Measurements from ENCODE around the gene GSG1L.
"Not testable (repeated sequence)": the region's sequence is repeated elsewhere in the genome, so short reads cannot be mapped to it uniquely, and the experiment has no call there.

GSG1L gene

DNA sequence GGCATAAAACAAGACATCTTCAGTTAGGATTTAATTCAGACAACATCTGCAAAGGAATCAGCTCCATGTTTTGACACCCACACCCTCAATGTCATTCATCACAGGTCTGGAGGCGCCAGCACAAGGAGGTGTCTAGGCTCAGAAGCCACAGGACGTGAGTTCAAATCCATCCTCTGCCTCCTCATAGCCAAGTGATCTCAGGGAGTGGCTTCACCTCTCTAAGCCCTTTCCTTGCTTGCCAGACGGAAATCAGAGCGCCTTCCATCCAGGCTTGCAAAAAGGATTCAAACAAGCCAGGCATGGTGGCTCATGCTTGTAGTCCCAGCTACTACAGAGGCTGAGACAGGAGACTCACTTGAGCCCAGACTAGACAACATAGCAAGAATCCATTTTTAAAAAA is 84.6 kb downstream of the GSG1L start:
- FAIRE-seq: no peak

DNA sequence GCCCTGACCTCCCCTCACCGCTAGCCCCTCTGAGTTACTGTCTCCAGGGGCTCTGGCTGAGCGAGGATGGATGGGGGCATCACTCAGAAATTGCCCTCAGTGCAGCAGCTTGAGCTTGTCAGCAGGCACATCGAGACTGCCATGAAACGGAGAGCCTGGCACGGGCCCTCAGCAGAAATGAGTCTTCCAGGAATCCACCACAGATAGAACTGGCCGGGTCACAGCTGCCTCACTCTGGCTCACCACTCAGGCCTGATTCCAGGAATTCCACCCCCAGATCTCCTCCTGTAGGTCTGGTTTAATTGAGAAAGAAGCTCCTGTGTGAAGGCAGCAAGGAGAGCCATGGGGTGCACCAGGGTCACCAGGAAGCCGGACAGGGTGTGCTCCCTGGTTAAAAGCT is 85.5 kb downstream of the GSG1L start:
- FAIRE-seq: no peak

DNA sequence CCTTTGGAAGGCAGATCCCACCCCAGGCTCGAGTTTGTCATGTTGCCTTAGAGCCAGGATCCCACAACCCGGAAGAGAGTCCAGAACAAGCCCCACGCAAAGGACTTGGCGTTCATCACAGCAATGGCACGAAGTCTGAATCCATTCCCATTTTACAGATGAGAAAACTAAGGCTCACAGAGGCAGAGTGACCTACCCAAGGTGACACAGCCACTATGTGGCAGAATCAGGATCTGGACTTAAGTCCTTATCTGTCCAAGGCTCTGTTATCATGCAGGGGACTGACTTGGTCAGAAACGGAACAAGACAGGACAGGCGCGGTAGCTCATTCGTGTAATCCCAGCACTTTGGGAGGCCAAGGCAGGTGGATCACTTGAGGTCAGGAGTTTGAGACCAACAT is 86.5 kb downstream of the GSG1L start:
- FAIRE-seq: no peak

DNA sequence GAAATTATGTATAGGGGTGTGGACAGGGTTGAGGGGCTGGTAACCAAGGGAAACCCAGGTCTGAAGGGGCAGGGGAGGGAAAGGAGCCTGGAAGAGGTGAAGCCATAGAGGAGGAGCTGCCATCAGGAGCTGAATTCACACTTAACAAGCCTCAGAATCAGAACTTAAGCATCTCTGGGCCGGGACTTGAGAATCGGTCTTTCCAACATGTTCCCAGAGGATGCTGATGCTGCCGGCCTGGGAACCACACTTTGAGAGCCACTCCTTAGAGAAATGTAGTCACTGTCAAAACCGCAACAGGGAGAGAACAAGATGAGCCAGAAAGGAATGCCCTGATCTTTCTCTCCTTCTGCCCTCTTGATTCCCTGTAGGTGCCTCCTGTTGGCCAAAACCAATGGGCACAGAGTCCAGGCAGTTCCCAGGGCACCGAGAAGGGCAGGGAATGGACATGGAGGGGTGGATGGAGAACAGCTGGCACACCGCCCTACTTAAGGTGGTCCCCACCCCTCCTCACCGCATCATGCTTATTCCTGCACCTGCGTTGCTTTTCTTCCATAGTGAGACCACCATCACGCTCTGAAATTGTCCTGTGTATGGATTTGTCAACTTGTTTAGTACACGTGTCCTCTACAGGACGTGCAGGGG is 88.5 kb downstream of the GSG1L start:
- FAIRE-seq: no peak

DNA sequence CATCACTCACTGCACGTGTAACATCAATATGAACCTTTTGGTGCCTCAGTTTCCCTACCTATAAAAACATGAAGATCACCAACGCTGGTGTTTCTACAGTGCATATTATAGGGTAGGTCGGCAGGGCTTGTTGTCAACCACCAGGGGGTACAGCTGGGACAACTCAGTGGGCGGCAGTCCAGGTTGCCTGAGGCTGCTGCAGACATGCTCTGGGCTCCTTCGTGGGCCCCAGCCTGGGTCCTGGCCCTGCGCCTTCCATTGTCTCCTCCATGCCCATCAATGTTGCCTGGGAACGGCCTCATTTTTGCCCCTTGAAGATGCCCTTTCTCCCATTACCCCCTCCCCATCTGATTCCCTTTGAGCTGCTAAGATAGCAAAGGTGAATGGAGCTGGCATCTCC is 89.8 kb downstream of the GSG1L start:
- no peak for FAIRE-seq

DNA sequence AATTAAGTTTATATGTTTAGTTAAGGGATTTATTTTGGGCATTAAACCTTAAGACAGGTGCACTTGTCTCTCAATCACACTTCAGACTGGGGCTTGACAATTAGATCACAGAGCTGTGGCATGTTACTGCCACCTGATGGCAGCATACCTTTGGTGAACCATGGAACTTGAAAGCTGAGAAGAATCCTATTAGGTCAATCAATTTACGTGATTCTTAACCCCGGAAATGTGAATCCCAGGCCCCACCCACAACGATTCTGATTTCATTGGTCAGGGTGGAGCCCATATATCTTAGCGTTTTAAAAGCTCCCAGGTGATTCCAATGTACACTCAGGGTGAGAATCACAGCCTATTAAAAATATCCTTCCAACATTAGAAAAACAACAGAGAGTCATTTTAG is 91.0 kb downstream of the GSG1L start:
- no peak for FAIRE-seq

DNA sequence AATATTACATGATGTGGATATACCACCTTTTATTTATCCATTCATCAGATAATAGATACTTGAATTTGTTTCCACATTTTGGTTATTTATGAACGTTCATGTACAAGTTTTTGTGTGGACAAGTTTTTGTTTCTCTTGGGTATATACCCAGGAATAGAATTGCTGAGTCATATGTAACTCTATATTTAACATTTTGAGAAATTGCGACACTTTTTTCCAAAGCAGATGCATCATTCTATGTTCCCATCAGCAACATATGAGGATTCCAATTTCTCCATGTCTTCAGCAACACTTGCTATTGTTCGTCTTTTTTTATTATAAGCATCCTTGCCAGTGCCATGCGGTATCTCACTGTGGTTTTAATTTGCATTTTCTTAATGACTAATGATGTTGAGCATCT is 93.9 kb downstream of the GSG1L start:
- FAIRE-seq: no peak

DNA sequence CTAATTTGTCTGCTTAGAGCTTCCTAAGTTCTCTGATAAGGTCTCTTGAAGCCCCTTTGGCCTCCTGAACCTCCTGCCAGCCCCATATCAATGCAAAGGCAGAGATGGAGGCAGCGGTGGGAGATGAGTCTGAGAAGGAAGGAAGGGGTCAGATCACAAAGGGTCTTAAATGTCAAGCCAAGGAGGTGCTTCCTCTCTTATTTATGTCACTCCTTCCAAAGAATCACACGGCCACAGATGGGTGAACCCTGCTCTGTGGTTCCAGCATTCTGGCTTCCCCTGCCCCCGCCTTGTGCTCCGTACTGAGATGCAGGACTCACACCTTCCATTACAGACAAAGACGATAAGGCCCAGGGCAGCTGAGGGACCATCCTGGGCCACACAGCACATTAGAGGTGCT is 96.3 kb downstream of the GSG1L start:
- no peak for FAIRE-seq

DNA sequence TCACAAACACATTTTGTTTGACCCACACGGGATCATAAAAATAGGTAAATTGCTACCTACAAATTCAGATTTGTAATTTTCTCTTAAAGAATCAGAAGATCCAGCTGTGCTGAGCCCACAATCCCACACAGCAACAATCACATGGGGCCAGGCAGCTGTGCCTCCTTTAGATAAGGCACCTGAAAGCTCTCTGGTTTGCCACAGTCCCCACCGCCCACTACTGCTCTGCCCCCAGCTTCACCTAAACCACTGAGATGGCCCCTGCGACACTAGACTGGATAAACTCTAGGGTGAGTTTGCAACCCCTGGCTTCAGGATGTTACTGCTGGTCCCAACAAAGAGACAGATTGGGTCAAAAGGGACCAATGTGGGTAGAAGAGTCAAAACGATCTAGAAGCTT is 96.8 kb downstream of the GSG1L start:
- no peak for FAIRE-seq

DNA sequence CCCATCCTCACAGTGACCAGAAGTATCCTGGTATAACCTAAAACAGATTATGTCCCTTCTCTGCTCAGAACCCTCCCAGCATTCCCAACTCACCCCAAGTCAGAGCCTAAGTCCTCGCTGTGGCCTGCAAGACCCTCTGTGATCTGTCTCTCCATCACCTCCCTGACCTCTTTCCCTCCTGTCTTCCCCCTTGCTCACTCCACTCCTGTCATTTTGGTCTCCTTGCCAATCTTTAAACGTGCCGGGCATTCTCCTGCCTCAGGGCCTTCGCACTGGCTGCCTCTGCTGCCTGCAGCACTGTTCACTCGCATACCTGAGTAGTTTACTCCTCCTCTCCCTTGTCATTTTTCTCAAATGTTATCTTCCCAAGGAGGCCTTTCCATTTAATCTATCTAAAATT is 97.7 kb downstream of the GSG1L start:
- FAIRE-seq: no peak

DNA sequence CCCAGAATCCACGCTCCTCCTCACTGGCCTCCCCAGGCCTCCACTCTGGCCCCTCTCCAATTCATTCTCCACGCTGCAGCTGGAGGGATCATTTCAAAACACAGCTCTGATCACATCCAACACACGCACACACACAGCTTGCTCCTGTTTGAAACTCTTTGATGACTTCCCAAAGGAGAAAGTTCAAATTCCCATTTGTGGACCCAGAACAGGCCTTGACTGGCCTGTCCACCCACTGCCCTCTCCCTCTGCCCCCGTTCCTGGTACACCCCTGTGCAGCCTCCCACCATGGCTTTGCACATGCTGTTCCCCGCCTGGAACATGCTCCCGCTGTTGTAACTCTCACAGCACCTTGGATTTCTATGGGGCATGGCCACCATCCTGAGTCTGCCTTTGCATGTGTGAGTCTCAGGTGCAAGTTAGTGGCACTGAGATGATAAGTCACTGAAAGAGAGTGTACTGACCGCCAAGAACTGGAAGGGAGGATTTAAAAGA is 100.0 kb downstream of the GSG1L start:
- FAIRE-seq: no peak

DNA sequence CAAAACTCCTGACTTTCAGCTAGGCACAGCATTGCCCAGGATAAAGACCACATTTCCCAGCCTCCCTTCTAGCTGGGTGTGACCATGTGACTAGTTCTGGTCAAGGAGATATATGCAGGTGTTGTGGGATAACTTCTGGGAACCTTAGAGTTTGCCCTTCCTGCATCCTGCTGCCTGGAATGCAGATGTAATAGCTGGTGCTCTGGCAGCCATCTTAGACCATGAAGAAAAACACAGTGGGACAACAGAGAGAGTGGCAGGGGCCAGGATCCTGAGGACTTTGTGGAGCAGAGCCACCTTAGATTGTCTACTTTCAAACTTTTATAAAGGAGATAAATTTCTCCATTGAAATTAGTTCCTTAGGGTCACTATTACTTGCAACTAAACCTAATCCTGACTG is 101.3 kb downstream of the GSG1L start:
- no peak for FAIRE-seq

DNA sequence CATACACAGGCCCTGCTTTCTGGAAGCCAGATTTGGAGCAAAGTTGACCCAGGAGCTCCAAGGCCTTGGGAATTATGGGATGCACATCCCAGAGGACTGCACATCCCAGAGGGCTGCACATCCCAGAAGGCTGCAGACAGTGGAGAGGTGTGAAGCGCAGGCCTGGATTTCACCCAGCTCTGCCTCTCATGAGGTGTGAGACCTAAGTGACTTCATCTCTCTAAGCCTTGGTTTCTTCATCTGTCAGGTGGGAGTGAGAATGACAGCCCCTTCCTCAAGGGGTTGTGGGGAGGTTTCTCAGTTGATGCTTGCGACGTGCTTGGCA is 102.3 kb downstream of the GSG1L start:
- no peak for FAIRE-seq

DNA sequence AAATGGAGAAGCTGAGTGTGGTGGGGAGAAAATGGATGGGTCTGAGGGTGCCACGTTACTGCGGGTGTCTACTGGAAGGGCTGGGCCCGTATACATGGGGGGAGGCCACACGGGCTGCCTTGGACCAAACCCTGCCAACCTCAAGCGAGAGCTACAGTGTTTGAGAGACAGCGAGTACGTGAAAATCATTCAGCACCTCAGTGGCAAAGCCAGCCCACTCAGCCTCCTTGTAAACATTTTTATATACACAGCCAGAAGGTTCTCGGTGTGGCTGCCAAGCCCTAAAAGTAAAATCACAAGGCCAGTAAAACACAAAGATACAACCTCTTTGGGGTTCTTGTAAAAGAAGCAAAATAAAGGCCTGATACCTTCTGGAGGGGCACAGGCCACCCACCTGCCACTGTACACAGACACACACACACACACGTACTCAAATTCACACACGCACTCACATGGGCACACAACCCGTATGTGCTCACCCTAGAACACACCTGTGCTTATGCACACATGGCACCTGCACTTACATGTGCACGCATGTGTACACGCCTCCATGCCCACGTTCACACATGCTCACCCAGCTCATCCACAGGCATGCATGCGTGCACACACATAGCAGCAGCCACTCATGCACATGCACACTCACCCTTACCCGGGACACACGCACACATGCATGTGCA is 102.8 kb downstream of the GSG1L start:
- no peak for FAIRE-seq

DNA sequence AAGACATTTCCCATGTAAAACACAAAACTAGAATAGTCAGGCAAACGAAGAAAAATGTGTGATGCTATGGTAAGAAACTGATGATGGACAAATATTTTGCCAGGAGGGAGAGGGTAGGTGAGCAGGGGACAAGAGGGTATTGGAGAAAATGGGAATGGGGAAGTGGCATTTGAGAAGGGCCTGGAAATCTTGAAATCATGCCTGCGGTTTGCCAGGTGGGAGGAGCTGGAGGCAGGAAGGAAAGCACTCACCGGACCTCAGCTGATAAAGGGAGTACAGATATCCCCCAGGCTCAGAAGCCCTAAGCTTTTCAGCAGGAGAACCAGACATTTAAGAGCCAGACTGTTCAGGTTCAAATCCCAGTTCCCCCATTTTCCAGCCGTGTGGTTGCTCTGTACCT is 103.6 kb downstream of the GSG1L start:
- no peak for FAIRE-seq

DNA sequence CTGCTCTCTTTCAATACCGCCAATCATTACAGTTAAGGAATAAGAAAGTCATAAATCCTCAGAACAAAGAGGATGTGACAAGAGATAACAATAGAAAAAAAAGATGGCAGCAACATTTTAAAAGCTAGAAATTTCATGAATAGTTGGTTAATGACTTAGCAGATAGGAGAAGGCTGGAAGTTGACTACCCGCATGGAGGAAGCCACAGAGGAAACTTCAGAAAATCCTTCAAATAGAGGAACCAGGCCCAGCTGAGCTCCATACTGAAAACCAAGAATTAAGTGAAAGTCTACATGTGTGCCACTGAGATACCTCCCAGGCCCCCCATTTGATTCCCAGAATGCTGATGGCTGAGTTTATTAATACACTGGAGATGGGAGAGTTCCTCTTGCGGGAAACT is 109.3 kb downstream of the GSG1L start:
- no peak for FAIRE-seq

DNA sequence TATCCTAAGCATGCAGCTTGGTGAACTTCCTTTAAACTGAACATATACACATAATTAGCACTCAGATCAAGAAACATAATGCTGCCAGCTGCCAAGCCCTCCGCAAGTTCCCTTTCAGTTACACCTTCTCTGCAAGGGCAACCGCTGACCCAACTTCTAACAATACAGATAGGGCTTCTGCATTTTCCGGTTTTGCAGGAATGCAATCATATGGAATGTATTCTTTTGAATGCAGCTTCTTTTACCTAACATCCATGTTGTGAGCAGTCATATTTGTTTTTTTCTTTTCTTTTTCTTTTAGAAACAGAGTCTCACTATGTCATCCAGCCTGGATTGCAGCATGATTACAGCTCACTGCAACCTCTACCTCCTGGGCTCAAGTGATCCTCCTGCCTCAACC is 110.7 kb downstream of the GSG1L start:
- no peak for FAIRE-seq

DNA sequence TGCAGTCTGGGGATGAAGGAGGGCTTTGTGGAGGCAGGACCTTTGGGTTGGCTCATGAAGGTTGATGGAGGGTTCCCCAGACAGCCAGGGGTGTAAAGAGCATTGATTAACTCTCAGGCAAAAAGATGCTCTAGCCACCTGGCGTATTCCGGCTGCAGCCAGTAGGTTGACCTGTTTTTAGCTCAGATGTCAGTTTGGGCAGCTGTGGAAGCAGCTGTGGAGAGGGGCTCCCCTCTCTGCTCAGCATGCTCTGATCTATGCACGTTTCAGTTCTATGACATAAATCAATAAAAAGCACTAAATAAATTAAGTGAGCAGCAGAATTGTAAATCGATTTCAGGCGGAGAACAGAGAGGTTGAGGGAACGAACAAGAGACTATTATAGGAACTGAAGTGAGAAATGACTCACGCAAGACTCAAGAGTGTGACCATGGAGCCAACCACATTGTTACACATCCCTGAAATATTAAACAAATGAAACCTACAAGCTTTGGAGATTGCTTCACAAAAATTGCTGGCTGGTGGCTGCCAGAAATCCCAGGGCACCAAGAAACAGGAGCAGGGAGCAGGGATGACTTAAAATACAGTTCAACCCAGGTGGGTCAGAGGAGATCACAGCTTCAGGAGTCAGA is 111.9 kb downstream of the GSG1L start:
- FAIRE-seq: no peak

DNA sequence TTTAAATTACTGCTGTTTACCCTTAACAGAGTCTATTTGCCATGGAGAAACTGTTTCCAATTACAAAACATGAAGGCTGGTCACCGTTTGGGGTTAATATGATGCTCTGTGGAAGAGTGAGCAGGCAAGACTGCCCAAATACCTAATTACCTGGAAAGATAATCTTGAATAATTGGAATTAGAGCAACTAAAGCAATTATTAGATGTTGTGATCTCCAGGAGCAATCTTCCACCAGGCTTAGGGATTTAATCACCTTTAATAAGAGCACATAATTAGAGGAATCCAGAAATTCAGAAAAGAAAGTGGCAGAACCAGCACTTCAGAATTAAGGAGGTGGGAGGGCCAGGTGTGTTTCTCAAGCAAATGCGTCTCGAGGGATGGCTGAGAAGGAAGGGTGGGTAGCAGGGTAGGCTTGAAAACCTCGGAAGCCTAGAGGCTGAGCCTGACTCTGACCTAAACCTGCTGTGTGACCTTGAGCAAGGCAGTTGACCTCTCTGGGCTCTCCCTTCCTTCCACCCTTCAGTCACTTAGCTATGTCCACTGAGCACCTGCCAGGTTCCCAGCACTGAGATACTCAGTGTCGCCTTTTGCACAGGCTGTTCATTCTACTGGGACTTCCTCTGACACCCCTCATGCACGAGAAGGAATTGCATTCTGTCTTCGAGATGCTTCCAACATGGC is 113.2 kb downstream of the GSG1L start:
- FAIRE-seq: no peak

DNA sequence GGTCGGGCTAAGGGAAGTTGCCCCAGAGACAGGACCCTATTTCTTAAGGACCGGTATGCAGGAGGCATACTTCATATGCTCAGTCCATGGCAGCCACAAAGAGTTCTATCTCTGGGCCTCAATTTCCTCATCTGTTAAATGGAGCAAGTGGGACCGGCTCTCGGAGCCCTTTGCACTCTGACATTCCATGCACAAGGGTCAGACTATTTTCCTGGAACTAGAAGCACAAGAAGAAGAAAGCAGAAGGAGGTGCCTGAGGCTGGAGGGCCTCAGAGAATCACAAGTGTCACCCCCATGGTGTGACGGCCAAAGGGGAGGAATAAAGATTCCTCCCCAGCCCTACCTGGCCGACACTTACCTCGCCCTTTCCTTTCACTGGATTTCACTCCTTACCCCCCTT is 115.8 kb downstream of the GSG1L start:
- no peak for FAIRE-seq

DNA sequence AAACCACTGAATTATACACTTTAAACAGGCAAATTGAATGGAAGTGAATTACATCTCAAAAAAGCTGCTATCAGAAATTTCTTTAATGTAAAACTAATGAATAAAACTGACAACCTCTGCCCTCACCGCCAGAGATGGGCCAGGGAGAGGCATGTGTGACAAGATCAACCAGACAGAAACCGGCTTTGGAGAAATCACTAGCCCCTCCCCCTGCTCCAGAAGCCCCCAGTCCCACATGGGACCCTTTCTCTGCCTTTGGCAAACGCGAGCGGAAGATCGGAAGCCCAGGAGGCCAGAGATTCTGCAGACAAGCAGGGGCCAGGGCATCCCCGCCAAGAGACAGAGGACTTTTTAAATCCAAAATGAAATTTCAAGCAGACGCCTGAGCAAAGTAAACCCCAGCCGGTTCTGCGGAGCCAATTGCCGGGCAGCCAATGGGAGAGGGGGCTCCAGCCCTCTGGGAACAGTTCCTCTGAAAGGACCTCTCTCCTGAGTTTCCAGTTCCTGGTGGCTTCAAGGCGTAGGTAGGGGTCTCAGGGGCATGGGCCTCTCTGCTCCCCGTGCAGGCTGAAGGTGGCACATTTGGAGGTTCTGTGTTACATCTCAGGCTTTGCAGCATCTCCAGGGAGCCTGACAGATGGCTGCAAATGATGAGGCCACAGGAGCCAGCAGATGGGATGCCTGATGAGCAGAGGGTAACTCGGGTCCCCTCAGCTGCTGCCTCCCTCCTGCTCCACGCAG is 118.1 kb downstream of the GSG1L start:
- FAIRE-seq: no peak

DNA sequence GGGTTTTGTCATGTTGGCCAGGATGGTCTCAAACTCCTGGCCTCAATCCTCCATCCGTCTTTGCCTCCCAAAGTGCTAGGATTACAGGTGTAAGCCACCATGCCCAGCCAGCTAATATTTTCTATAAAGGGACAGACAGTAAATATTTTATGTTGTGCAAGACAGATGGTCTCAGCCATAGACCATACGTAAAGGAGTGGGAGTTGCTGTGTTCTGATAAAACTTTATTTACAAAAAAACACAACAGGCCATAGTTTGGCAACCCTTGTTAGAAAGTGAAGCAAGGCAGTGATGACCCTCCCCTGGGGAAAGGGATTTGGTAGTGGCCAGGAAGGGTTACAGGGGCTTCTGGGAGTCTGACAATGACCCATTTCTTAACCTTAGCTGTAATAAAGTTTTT is 119.7 kb downstream of the GSG1L start:
- no peak for FAIRE-seq

DNA sequence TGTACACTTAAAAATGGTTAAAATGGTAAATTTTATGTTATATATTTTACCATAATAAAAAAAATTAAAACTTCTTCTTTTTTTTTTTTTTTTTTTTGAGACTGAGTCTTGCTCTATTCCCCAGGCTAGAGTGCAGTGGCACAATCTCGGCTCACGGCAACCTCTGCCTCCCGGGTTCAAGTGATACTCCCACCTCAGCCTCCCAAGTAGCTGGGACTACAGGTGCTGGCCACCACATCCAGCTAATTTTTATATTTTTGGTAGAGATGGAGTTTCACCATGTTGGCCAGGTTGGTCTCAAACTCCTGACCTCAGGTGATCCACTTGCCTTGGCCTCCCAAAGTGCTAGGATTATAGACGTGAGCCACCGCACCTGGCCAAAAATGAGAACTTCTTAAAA is 121.4 kb downstream of the GSG1L start:
- FAIRE-seq: not testable (repeated sequence)
